MCF 10A (cell line): Measurements from ENCODE around the gene WNT2. TPM values are rescaled to one million over a fixed set of nuclear protein-coding genes. Genes with fewer than 3 reads are reported as not detected.

Source experiments
- BruUV-seq: library from RNA; stranded (reverse); fragments of 400-500 nt; replicated peaks from 2 replicates; lab custom pipeline; 2021; lab: Mats Ljungman, UMichigan
- CTCF ChIA-PET: fragments of 300-600 bp; sonication (Branson Sonifier 250); formaldehyde crosslinking; extraction: SDS; loops from one replicate; lab custom pipeline; 2021; ENCODE audit warnings: antibody characterized with exemption, inconsistent platforms; lab: Yijun Ruan, JAX
- POLR2A ChIA-PET: fragments of 300-600, 350-650 bp; sonication (Branson Sonifier 250); formaldehyde crosslinking; extraction: SDS; loops from one replicate; lab custom pipeline; 2020; ENCODE audit warnings: antibody characterized with exemption, inconsistent platforms; lab: Yijun Ruan, JAX
- DNase-seq: peaks from one replicate; pipeline ENCODE4 v3.0.0-alpha.2; 2018; ENCODE audit not compliant: unreplicated experiment
- H3K27ac Mint-ChIP-seq: one replicate; pipeline ENCODE4 v1.8.0; 2022; ENCODE audit warnings: mild to moderate bottlenecking, low read depth, mixed read lengths; ENCODE audit not compliant: unreplicated experiment
- H3K27me3 Mint-ChIP-seq: one replicate; pipeline ENCODE4 v1.8.0; 2022; ENCODE audit warnings: mixed read lengths; ENCODE audit not compliant: insufficient read depth, unreplicated experiment
- H3K36me3 Mint-ChIP-seq: one replicate; pipeline ENCODE4 v1.8.0; 2022; ENCODE audit warnings: mild to moderate bottlenecking, moderate library complexity, mixed read lengths; ENCODE audit not compliant: insufficient read depth, unreplicated experiment
- H3K4me1 Mint-ChIP-seq: one replicate; pipeline ENCODE4 v1.8.0; 2022; ENCODE audit warnings: mixed read lengths; ENCODE audit not compliant: insufficient read depth, unreplicated experiment
- H3K4me3 Mint-ChIP-seq: one replicate; pipeline ENCODE4 v1.8.0; 2022; ENCODE audit warnings: mild to moderate bottlenecking, moderate library complexity, mixed read lengths; ENCODE audit not compliant: unreplicated experiment
- H3K9me3 Mint-ChIP-seq: one replicate; pipeline ENCODE4 v1.8.0; 2022; ENCODE audit warnings: mixed read lengths; ENCODE audit not compliant: unreplicated experiment
- intact Hi-C: fragments of 100-400 bp; cut with micrococcal nuclease; formaldehyde crosslinking; loops from 2 replicates; pipeline ENCODE4 v1.14.1; 2022
- total RNA-seq: library from RNA; stranded (reverse); gene quantifications from 2 replicates; pipeline ENCODE4 v1.2.3, GENCODE V29; 2022
- TF ChIP-seq, protein P1 (sequence below): fragments of 200-600 bp; IDR thresholded peaks from one replicate; pipeline ENCODE4 v1.8.0; 2022; ENCODE audit warnings: antibody characterized with exemption, mild to moderate bottlenecking; ENCODE audit not compliant: unreplicated experiment

Gene WNT2
- total RNA-seq, 1 experiment from 2014 or later = not detected

DNA sequence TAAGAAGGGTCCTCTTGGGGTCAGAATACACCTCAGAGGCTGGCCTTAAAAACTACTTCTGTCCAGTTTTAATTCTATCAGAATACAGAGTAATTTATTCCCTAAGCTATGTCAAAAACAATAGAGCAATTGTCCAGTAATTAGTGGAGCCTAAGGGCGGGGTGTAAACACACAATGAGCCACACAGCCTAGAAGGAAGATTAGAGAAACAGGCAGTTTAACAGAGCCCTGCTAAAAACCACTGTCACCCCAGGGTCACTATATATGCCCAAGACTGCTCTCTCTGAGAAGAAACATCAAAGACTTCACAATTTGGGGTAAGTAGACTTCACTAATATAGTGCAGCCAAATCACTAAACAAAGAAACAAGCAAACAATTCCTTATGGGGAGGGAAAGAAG is 27.2 kb upstream of the WNT2 start:
- POLR2A ChIA-PET = no interaction called here
- Mint-ChIP-seq H3K4me3 (no peak overlapping the region), H3K27ac (no peak overlapping the region), H3K36me3 (no peaks in the 10 kb centered on the region), H3K27me3 (peaks cover 99% of the 10 kb centered on the region), H3K4me1 (no peaks in the 10 kb centered on the region), H3K9me3 (no peaks in the 10 kb centered on the region)
- no TSS peak for BruUV-seq
- TF ChIP-seq, protein P1, sequence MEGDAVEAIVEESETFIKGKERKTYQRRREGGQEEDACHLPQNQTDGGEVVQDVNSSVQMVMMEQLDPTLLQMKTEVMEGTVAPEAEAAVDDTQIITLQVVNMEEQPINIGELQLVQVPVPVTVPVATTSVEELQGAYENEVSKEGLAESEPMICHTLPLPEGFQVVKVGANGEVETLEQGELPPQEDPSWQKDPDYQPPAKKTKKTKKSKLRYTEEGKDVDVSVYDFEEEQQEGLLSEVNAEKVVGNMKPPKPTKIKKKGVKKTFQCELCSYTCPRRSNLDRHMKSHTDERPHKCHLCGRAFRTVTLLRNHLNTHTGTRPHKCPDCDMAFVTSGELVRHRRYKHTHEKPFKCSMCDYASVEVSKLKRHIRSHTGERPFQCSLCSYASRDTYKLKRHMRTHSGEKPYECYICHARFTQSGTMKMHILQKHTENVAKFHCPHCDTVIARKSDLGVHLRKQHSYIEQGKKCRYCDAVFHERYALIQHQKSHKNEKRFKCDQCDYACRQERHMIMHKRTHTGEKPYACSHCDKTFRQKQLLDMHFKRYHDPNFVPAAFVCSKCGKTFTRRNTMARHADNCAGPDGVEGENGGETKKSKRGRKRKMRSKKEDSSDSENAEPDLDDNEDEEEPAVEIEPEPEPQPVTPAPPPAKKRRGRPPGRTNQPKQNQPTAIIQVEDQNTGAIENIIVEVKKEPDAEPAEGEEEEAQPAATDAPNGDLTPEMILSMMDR = no peak
- DNase-seq = no peak
- intact Hi-C loops = no loop called here
- CTCF ChIA-PET = no interaction called here

DNA sequence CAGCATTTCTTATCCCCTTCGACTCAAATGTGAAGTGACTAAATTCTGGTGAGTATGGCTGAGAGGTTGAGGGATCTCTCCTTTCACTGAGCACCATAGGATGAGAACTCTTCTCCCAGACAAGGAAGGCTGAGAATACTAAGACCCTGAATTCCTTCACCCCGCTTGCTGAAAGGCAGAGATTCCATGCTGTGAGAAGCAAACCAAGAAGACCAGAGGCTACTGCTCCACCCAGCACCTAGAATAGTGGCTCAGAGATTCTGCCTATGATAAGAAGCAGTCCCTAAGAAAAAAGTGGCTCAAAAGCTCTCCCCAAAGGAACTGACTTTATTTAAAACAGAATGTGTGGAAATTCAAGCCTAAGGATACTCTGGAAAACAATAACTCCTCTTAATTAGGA is 26.7 kb upstream of the WNT2 start:
- no peak for DNase-seq
- no peak overlapping the region for H3K4me3 Mint-ChIP-seq
- ChIA-PET POLR2A (no interaction called here), CTCF (no interaction called here)
- H3K27me3 Mint-ChIP-seq = peaks cover 99% of the 10 kb centered on the region
- H3K4me1 Mint-ChIP-seq = no peaks in the 10 kb centered on the region
- TF ChIP-seq, protein P1 = no peak
- no peak overlapping the region for H3K27ac Mint-ChIP-seq
- intact Hi-C loops = no loop called here
- H3K36me3 Mint-ChIP-seq = no peaks in the 10 kb centered on the region
- no TSS peak for BruUV-seq
- H3K9me3 Mint-ChIP-seq = no peaks in the 10 kb centered on the region

DNA sequence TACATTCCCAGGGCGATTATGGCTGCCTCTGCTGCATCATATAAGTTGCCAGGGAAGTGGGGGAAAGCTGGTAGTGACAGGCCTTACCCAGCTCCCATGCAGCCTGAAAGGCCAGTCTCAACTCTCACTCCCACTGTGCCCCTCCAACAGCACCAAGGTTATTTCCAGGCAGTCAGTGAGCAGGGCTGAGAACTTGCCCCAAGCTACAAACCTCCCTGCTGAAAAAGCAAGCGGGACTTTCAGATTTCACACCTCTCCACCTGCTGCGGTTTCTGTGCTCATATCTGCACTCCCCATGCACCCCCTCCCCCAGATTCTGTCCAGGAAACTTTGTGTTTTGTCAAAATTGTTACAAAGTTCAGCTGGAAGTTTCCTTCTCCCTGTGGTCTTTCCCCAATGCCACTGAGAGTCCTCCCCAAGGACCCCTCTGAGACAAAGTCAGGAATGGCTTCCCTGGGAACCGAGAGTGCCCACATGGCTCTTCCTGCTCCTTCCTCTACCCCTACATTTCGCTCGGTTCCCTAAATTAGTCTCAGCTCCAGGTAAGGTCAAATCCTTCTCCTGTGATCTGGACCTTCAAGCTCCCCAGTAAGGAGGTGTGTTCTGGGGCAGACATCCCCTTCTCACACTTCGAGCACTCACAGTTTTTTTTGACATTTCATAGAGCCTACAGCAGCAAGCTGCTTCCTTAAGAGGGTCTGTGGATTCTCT is 25.3 kb upstream of the WNT2 start:
- TF ChIP-seq, protein P1 = no peak
- no peak for DNase-seq
- Mint-ChIP-seq H3K27ac (no peak overlapping the region), H3K9me3 (no peaks in the 10 kb centered on the region), H3K27me3 (peaks cover 99% of the 10 kb centered on the region), H3K36me3 (no peaks in the 10 kb centered on the region), H3K4me3 (no peak overlapping the region), H3K4me1 (no peaks in the 10 kb centered on the region)
- POLR2A ChIA-PET = no interaction called here
- no TSS peak for BruUV-seq
- CTCF ChIA-PET = interaction anchor here (0.6 to 1.1 kb wide), 3 partner anchors 12 to 135 kb away, joined by 3 to 4 read pairs (median 4); no protein-coding TSS in a partner anchor
- intact Hi-C loops = no loop called here

DNA sequence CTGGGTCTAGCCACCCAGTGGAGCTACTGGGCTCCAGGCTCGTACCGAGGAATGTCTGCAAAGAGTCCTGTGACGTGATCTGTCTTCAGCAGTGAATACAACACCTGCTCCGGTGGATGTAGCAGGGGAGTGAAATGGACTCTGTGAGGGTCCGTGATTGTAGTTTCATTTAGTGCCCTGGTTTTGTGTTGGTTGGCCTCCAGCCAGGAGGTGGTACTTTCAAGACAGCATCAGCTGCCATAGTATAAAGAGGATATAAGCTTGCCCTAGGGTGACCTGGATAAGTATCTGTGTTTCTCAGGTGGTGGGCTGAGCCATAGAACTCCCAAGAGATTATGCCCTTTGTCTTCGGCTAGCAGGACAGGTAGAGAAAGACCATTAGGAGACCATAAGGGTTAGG is 24.6 kb upstream of the WNT2 start:
- CTCF ChIA-PET = interaction anchor here (1.1 kb wide), 2 partner anchors 52 to 135 kb away, joined by 4 read pairs; no protein-coding TSS in a partner anchor
- Mint-ChIP-seq H3K9me3 (no peaks in the 10 kb centered on the region), H3K27ac (no peak overlapping the region), H3K4me3 (no peak overlapping the region), H3K36me3 (no peaks in the 10 kb centered on the region), H3K27me3 (peaks cover 99% of the 10 kb centered on the region), H3K4me1 (no peaks in the 10 kb centered on the region)
- POLR2A ChIA-PET = no interaction called here
- BruUV-seq = no TSS peak
- TF ChIP-seq, protein P1 = no peak
- intact Hi-C loops = no loop called here
- no peak for DNase-seq
